Nephron (organoid): ENCODE measurements around the gene GLB1L3.

Experiments
- H3K27ac Mint-ChIP-seq, 3 experiments: 2 replicates each; pipeline ENCODE4 v1.8.0; 2020; ENCODE audit warnings: mixed read lengths in 3 of 3, mild to moderate bottlenecking in 2 of 3, moderate library complexity in 1 of 3
- H3K27me3 Mint-ChIP-seq: 2 replicates; pipeline ENCODE4 v1.8.0; 2021; ENCODE audit warnings: low read depth, mild to moderate bottlenecking, moderate library complexity, mixed read lengths
- H3K36me3 Mint-ChIP-seq: 2 replicates; pipeline ENCODE4 v1.8.0; 2020; ENCODE audit warnings: low read depth, mixed read lengths
- H3K4me1 Mint-ChIP-seq: 2 replicates; pipeline ENCODE4 v1.8.0; 2020; ENCODE audit warnings: mixed read lengths
- H3K4me3 Mint-ChIP-seq, 3 experiments: 2 replicates each; pipeline ENCODE4 v1.8.0; 2020; ENCODE audit warnings: mild to moderate bottlenecking in 3 of 3, mixed read lengths in 3 of 3, moderate library complexity in 2 of 3
- H3K9me3 Mint-ChIP-seq: 2 replicates; pipeline ENCODE4 v1.8.0; 2020; ENCODE audit warnings: mixed read lengths
- TF ChIP-seq, protein P1 (sequence below), 3 experiments: fragments of 200-600 bp; sonication (generic); IDR thresholded peaks; one replicate each; pipeline ENCODE4 v1.5.0; 2021; ENCODE audit warnings: antibody characterized with exemption in 3 of 3; ENCODE audit not compliant: unreplicated experiment in 3 of 3

The GLB1L3 gene

DNA sequence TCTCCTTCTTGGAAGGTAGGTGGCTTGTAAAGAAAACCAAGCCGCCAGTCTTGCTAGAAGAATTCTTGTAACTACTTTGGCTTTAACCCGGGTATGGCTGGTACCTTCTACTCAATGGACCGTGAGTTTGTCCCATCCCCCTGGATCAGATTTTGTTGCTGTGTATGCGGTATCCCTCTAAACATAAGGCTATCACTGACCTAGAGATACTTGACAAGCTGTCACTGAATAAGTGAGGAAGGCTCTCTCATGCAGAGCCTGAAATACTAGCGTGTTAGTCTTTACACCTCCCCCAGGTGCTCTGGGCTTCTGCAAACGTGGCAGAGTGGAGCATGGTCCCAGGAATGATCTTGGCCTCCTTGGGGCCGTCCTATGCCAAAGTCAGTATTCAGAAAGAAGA, 90.1 kb downstream of the GLB1L3 start:
- H3K4me3 Mint-ChIP-seq = no peak overlapping the region
- H3K9me3 Mint-ChIP-seq = no peaks in the 10 kb centered on the region
- TF ChIP-seq, protein P1, sequence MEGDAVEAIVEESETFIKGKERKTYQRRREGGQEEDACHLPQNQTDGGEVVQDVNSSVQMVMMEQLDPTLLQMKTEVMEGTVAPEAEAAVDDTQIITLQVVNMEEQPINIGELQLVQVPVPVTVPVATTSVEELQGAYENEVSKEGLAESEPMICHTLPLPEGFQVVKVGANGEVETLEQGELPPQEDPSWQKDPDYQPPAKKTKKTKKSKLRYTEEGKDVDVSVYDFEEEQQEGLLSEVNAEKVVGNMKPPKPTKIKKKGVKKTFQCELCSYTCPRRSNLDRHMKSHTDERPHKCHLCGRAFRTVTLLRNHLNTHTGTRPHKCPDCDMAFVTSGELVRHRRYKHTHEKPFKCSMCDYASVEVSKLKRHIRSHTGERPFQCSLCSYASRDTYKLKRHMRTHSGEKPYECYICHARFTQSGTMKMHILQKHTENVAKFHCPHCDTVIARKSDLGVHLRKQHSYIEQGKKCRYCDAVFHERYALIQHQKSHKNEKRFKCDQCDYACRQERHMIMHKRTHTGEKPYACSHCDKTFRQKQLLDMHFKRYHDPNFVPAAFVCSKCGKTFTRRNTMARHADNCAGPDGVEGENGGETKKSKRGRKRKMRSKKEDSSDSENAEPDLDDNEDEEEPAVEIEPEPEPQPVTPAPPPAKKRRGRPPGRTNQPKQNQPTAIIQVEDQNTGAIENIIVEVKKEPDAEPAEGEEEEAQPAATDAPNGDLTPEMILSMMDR (IDR thresholded peaks at IDR 0.05; ENCODE audit: unreplicated experiment in 3 of 3) = no peak
- no peak overlapping the region for H3K27ac Mint-ChIP-seq
- H3K4me1 Mint-ChIP-seq = peaks cover 20% of the 10 kb centered on the region
- H3K27me3 Mint-ChIP-seq = peaks cover 38% of the 10 kb centered on the region
- no peaks in the 10 kb centered on the region for H3K36me3 Mint-ChIP-seq

DNA sequence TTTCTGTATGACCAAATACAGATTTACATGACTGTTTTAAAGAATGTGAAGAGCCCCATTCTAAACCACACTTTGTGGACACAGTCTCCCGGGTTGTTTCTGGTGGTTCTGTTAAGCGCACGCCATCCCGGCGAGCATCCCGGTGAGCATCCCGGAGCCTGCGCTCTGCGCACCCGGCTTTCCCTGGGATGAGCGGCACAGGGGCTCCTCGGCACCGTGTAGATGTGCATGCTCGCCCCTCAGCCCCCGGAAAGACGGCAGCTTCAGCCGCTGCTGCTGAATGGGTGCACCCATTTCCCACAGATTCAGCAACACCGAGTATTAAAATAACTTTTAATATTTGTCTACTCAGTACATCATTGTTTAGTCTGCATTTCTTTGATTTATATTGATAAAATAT, 91.6 kb downstream of the GLB1L3 start:
- Mint-ChIP-seq H3K36me3 (no peaks in the 10 kb centered on the region), H3K27me3 (peaks cover 27% of the 10 kb centered on the region), H3K4me3 (no peak overlapping the region), H3K27ac (no peak overlapping the region), H3K9me3 (no peaks in the 10 kb centered on the region), H3K4me1 (peaks cover 15% of the 10 kb centered on the region)
- TF ChIP-seq, protein P1 (IDR thresholded peaks at IDR 0.05; ENCODE audit: unreplicated experiment in 3 of 3) = no peak
